GM19455 (cell line): ENCODE data around the gene TYW1.
"Not testable (repeated sequence)": the region's sequence is repeated elsewhere in the genome, so short reads cannot be mapped to it uniquely, and the experiment has no call there.

ENCODE experiments used
- ATAC-seq: cut with Tn5 transposase; IDR thresholded peaks from one replicate; pipeline ENCODE4 v1.9.1; 2021; ENCODE audit not compliant: unreplicated experiment

Gene TYW1

GRCh38 chr7:67114483-67115246 is 118.0 kb downstream of the TYW1 start:
- ATAC-seq = not testable (repeated sequence)

GRCh38 chr7:67120491-67120890 is 123.9 kb downstream of the TYW1 start:
- not testable (repeated sequence) for ATAC-seq

GRCh38 chr7:67128257-67128656 is 131.6 kb downstream of the TYW1 start:
- ATAC-seq = not testable (repeated sequence)

GRCh38 chr7:67130766-67131165 is 134.1 kb downstream of the TYW1 start:
- not testable (repeated sequence) for ATAC-seq

GRCh38 chr7:67134912-67135311 is 138.3 kb downstream of the TYW1 start:
- not testable (repeated sequence) for ATAC-seq

GRCh38 chr7:67135617-67136486 is 139.2 kb downstream of the TYW1 start:
- not testable (repeated sequence) for ATAC-seq

GRCh38 chr7:67137489-67137888 is 140.9 kb downstream of the TYW1 start:
- ATAC-seq = not testable (repeated sequence)

- ATAC-seq = not testable (repeated sequence)
Measured at GRCh38 chr7:67139876-67140275, 143.2 kb downstream of the TYW1 start.

- ATAC-seq = not testable (repeated sequence)
Measured at GRCh38 chr7:67141001-67141400, 144.4 kb downstream of the TYW1 start.

GRCh38 chr7:67143091-67143786 is 146.6 kb downstream of the TYW1 start:
- ATAC-seq = not testable (repeated sequence)

- ATAC-seq = not testable (repeated sequence)
Measured at GRCh38 chr7:67145581-67146193, 149.1 kb downstream of the TYW1 start.

- not testable (repeated sequence) for ATAC-seq
Measured at GRCh38 chr7:67149131-67149530, 152.5 kb downstream of the TYW1 start.

- ATAC-seq = not testable (repeated sequence)
Measured at GRCh38 chr7:67154374-67154773, 157.7 kb downstream of the TYW1 start.

GRCh38 chr7:67156064-67156463 is 159.4 kb downstream of the TYW1 start:
- ATAC-seq = not testable (repeated sequence)

GRCh38 chr7:67163285-67163684 is 166.7 kb downstream of the TYW1 start:
- ATAC-seq = not testable (repeated sequence)

GRCh38 chr7:67171151-67171550 is 174.5 kb downstream of the TYW1 start:
- ATAC-seq = peak; percentile 94

GRCh38 chr7:67176730-67177129 is 180.1 kb downstream of the TYW1 start:
- ATAC-seq = not testable (repeated sequence)

GRCh38 chr7:67178915-67179688 is 182.5 kb downstream of the TYW1 start:
- not testable (repeated sequence) for ATAC-seq

GRCh38 chr7:67182956-67183750 is 186.5 kb downstream of the TYW1 start:
- not testable (repeated sequence) for ATAC-seq
